HepG2 (cell line): Measurements from ENCODE around the gene PLAAT3. TPM values are rescaled to one million over a fixed set of nuclear protein-coding genes. Genes with fewer than 3 reads are reported as not detected.

ENCODE experiments used
- ATAC-seq: fragments of 200-7000 bp; cut with Tn5 transposase; 3 replicates; pipeline ENCODE4 v1.9.1; 2020; ENCODE audit warnings: mild to moderate bottlenecking, moderate library complexity
- BruUV-seq: library from RNA; stranded (reverse); fragments of 400-500 nt; replicated peaks from 2 replicates; lab custom pipeline; 2021; lab: Mats Ljungman, UMichigan
- CTCF ChIA-PET: fragments of 300-600 bp; formaldehyde crosslinking; extraction: SDS; loops from one replicate; lab custom pipeline; 2021; ENCODE audit warnings: low total read pairs, inconsistent platforms, low intra/inter-chr PET ratio; lab: Yijun Ruan, JAX
- POLR2A ChIA-PET: fragments of 350-600 bp; sonication (Branson Sonifier 250); formaldehyde crosslinking; loops from one replicate; lab custom pipeline; 2020; ENCODE audit warnings: antibody characterized with exemption, inconsistent platforms; lab: Yijun Ruan, JAX
- DNase-seq: peaks from one replicate; pipeline ENCODE4 v3.0.0-alpha.2; 2015; ENCODE audit warnings: low spot score
- FAIRE-seq: peaks from 3 replicates; lab custom pipeline; 2011; peaks lifted over from hg19 to GRCh38; lab: Jason Lieb, UNC
- H2AFZ ChIP-seq: one replicate; pipeline ENCODE4 v1.6.1; 2011; ENCODE audit warnings: low read length, inconsistent platforms
- H3K27ac ChIP-seq: fragments of 300-600 bp; 3 replicates; pipeline ENCODE4 v1.8.0; 2011; ENCODE audit warnings: mixed run types, mild to moderate bottlenecking, mixed read lengths, low read length, inconsistent platforms; ENCODE audit not compliant: insufficient read depth; ENCODE audit errors: extremely low read length
- H3K27me3 ChIP-seq, 2 experiments: fragments of 200-600 bp in 1 of 2; 2 replicates in 1 of 2; 3 replicates in 1 of 2; pipeline versions ENCODE4 v1.6.0 to v1.8.0; 2011; ENCODE audit warnings: low read length in 2 of 2, mild to moderate bottlenecking in 2 of 2, moderate library complexity in 2 of 2, inconsistent platforms in 1 of 2; ENCODE audit not compliant: insufficient read depth in 2 of 2, control insufficient read depth in 1 of 2
- H3K36me3 ChIP-seq, 2 experiments: fragments of 200-600 bp in 1 of 2; replicated peaks in 1 of 2; 2 replicates in 1 of 2; 3 replicates in 1 of 2; pipeline versions ENCODE4 v1.5.1 to v1.8.0; 2011; ENCODE audit warnings: low read length in 2 of 2, inconsistent platforms in 1 of 2; ENCODE audit not compliant: insufficient read depth in 2 of 2, control insufficient read depth in 1 of 2
- H3K4me1 ChIP-seq: 2 replicates; pipeline ENCODE4 v1.5.1; 2012; ENCODE audit warnings: low read length, inconsistent platforms; ENCODE audit not compliant: insufficient read depth
- H3K4me2 ChIP-seq: 2 replicates; pipeline ENCODE4 v1.6.0; 2011; ENCODE audit warnings: low read depth, low read length, inconsistent platforms
- H3K4me3 ChIP-seq, 3 experiments: fragments of 200-600 bp in 1 of 3; sonication (generic), shearing (Covaris generic) in 1 of 3; replicated peaks in 1 of 3; 2 replicates each; pipeline ENCODE4 v1.5.1; 2011 to 2016; ENCODE audit warnings: low read length in 3 of 3, inconsistent platforms in 2 of 3, low read depth in 2 of 3, mild to moderate bottlenecking in 2 of 3, control low read depth in 1 of 3, mixed read lengths in 1 of 3; ENCODE audit not compliant: insufficient read depth in 1 of 3
- H3K79me2 ChIP-seq: one replicate; pipeline ENCODE4 v1.6.1; 2011; ENCODE audit warnings: low read length, inconsistent platforms; ENCODE audit not compliant: insufficient read depth
- H3K9ac ChIP-seq: 2 replicates; pipeline ENCODE4 v1.6.0; 2011; ENCODE audit warnings: mild to moderate bottlenecking, low read depth, low read length, inconsistent platforms; ENCODE audit not compliant: insufficient read depth
- H3K9me3 ChIP-seq: 2 replicates; pipeline ENCODE4 v1.5.1; 2012; ENCODE audit warnings: mild to moderate bottlenecking, low read length
- H4K20me1 ChIP-seq: 2 replicates; pipeline ENCODE4 v1.6.0; 2011; ENCODE audit warnings: inconsistent platforms, mild to moderate bottlenecking, low read length, moderate library complexity; ENCODE audit not compliant: insufficient read depth
- GLI4 ChIP-seq: sonication (generic); formaldehyde crosslinking; IDR thresholded peaks from 2 replicates; pipeline ENCODE4 v1.5.1; 2020; ENCODE audit warnings: missing genetic modification reagents, mild to moderate bottlenecking, moderate library complexity, borderline replicate concordance
- NCOA5 ChIP-seq: sonication (generic); formaldehyde crosslinking; IDR thresholded peaks from 2 replicates; pipeline ENCODE4 v1.4.0; 2020; ENCODE audit warnings: missing genetic modification reagents
- POLR2A ChIP-seq, 2 experiments: IDR thresholded peaks; 2 replicates each; pipeline ENCODE4 v1.6.1; 2011; ENCODE audit warnings: low read depth in 2 of 2, low read length in 2 of 2, mild to moderate bottlenecking in 1 of 2, moderate library complexity in 1 of 2; ENCODE audit not compliant: insufficient read depth in 1 of 2
- PTBP1 ChIP-seq: fragments of 200-400 bp; formaldehyde crosslinking; IDR thresholded peaks from 2 replicates; pipeline ENCODE4 v1.6.1; 2018; ENCODE audit warnings: low read length, low read depth; ENCODE audit not compliant: poor library complexity, severe bottlenecking
- SCMH1 ChIP-seq: sonication (generic); formaldehyde crosslinking; IDR thresholded peaks from 2 replicates; pipeline ENCODE4 v1.9.0; 2021; ENCODE audit warnings: missing genetic modification reagents, mild to moderate bottlenecking, borderline replicate concordance
- SOX13 ChIP-seq, 3 experiments: fragments of 450-650 bp in 1 of 3; sonication (generic) in 1 of 3; formaldehyde crosslinking in 1 of 3; IDR thresholded peaks in 2 of 3; conservative IDR thresholded peaks in 1 of 3; 2 replicates each; pipeline versions ENCODE4 v1.5.0 to v1.6.1; 2016 to 2020; ENCODE audit warnings: antibody characterized with exemption in 1 of 3, mild to moderate bottlenecking in 1 of 3, missing compliant biosample characterization in 1 of 3, missing genetic modification reagents in 1 of 3, moderate library complexity in 1 of 3
- SRF ChIP-seq: IDR thresholded peaks from 2 replicates; pipeline ENCODE4 v1.6.1; 2011; ENCODE audit warnings: mild to moderate bottlenecking, low read depth, low read length, moderate library complexity
- U2AF1 ChIP-seq: fragments of 200-400 bp; formaldehyde crosslinking; optimal IDR thresholded peaks from 2 replicates; pipeline ENCODE3; 2017; ENCODE audit warnings: mild to moderate bottlenecking, low read depth, low read length
- ZBTB21 ChIP-seq: sonication (generic); formaldehyde crosslinking; IDR thresholded peaks from 2 replicates; pipeline ENCODE4 v1.4.0; 2020; ENCODE audit warnings: missing genetic modification reagents
- ZNF138 ChIP-seq: sonication (generic); formaldehyde crosslinking; IDR thresholded peaks from 2 replicates; pipeline ENCODE4 v1.5.0; 2020; ENCODE audit warnings: mild to moderate bottlenecking, low read depth, missing genetic modification reagents
- ZNF143 ChIP-seq: sonication (generic); formaldehyde crosslinking; IDR thresholded peaks from 2 replicates; pipeline ENCODE4 v1.4.0; 2020; ENCODE audit warnings: missing genetic modification reagents
- ZNF207 ChIP-seq: fragments of 450-650 bp; IDR thresholded peaks from 2 replicates; pipeline ENCODE4 v1.6.1; 2016; ENCODE audit warnings: antibody characterized with exemption, borderline replicate concordance
- ZNF292 ChIP-seq: sonication (generic); formaldehyde crosslinking; IDR thresholded peaks from 2 replicates; pipeline ENCODE4 v1.8.1; 2022; ENCODE audit warnings: mild to moderate bottlenecking, low read depth, missing genetic modification reagents, borderline replicate concordance
- ZNF3 ChIP-seq: IDR thresholded peaks from 2 replicates; pipeline ENCODE4 v1.7.0; 2017; ENCODE audit warnings: inconsistent platforms
- ZNF350 ChIP-seq: sonication (generic); formaldehyde crosslinking; IDR thresholded peaks from 2 replicates; pipeline ENCODE4 v1.4.0; 2020; ENCODE audit warnings: mild to moderate bottlenecking, low read depth, missing genetic modification reagents, borderline replicate concordance
- ZNF678 ChIP-seq: sonication (generic); formaldehyde crosslinking; IDR thresholded peaks from 2 replicates; pipeline ENCODE4 v1.4.0; 2020; ENCODE audit warnings: mild to moderate bottlenecking, missing genetic modification reagents
- ZNF790 ChIP-seq: sonication (generic); formaldehyde crosslinking; IDR thresholded peaks from 2 replicates; pipeline ENCODE4 v1.8.0; 2022; ENCODE audit warnings: missing genetic modification reagents, mild to moderate bottlenecking, borderline replicate concordance
- ZSCAN20 ChIP-seq: sonication (generic); formaldehyde crosslinking; IDR thresholded peaks from 2 replicates; pipeline ENCODE4 v1.4.0; 2020; ENCODE audit warnings: missing genetic modification reagents, mild to moderate bottlenecking, borderline replicate concordance
- WGBS: methylation state at CpG from one replicate; pipeline ENCODE4 v1.1.6; 2017; ENCODE audit warnings: low lambda C conversion rate; 5-methylcytosine and 5-hydroxymethylcytosine counted together
- in situ Hi-C: cut with HindIII; loops from 2 replicates; pipeline ENCODE4 v1.10.0; 2017; ENCODE audit warnings: low pct_unique_long_range_greater_than_20kb; ENCODE audit not compliant: extremely low pct_ligation_motif_present
- intact Hi-C: fragments of 100-400 bp; cut with micrococcal nuclease; formaldehyde crosslinking; loops from one replicate; pipeline ENCODE4 v1.10.0; 2022; ENCODE audit not compliant: unreplicated experiment
- polyA plus RNA-seq, 8 experiments: library from polyadenylated mRNA; depleted of rRNA in 3 of 8; stranded (reverse) in 7 of 8; unstranded in 1 of 8; fragments of >200 nt; fragmentation: Illumina TruSeq in 4 of 8; extraction: Trizol in 4 of 8; gene quantifications; 2 replicates each; pipeline versions ENCODE4 v1.2.1 to v1.2.3, GENCODE V29; 2011 to 2016; ENCODE audit warnings: low read depth in 4 of 8, missing spikeins in 1 of 8, mixed read lengths in 1 of 8; ENCODE audit not compliant: insufficient read depth in 1 of 8
- total RNA-seq, 5 experiments: library from RNA; depleted of rRNA; stranded (reverse); fragments of >200 nt; fragmentation: Illumina TruSeq; extraction: Trizol; gene quantifications; 2 replicates each; pipeline ENCODE4 v1.2.3, GENCODE V29; 2016; ENCODE audit warnings: low read depth in 1 of 5

The PLAAT3 gene
- total and polyA plus RNA-seq, 2 of the 13 experiments (the other 11 are each of a cell fraction or from before 2014, with no cell fraction given), result 9.3 to 16.4 TPM

GRCh38 chr11:63552921-63553320 is 61.3 kb downstream of the PLAAT3 start:
- DNase-seq (no peak), FAIRE-seq (no peak), ATAC-seq (no peak)
- H2AFZ ChIP-seq, result no peak overlapping the region
- intact Hi-C loops (no loop called here), in situ Hi-C loops (no loop called here)
- H3K4me2 ChIP-seq, result no peak overlapping the region
- H3K4me3 ChIP-seq, result no peak overlapping the region
- ChIA-PET POLR2A (no interaction called here), CTCF (no interaction called here)
- H3K27ac ChIP-seq, result no peak overlapping the region
- no peaks in the 10 kb centered on the region for H4K20me1 ChIP-seq
- H3K79me2 ChIP-seq, result no peaks in the 10 kb centered on the region
- H3K9ac ChIP-seq, result no peak overlapping the region
- H3K9me3 ChIP-seq, result no peaks in the 10 kb centered on the region
- 40% methylated on average over 7 of the region's 7 CpGs for WGBS
- TF ChIP-seq ZNF138 (CRISPR knock-in tag), result no peak
- TF ChIP-seq ZNF790 (CRISPR knock-in tag), result no peak
- TF ChIP-seq U2AF1, result no peak
- TF ChIP-seq SRF, result no peak
- no peak for TF ChIP-seq ZNF207
- no peak for TF ChIP-seq POLR2A (IDR thresholded peaks at IDR 0.05; ENCODE audit: insufficient read depth in 1 of 2, low read depth in 2 of 2, low read length in 2 of 2)
- no peaks in the 10 kb centered on the region for H3K36me3 ChIP-seq
- peaks cover 1 to 7% of the 10 kb centered on the region in 2 experiments; a peak in 3 of 5 replicates for H3K27me3 ChIP-seq
- no peaks in the 10 kb centered on the region for H3K4me1 ChIP-seq
- BruUV-seq, result no TSS peak

GRCh38 chr11:63551889-63552266 is 62.4 kb downstream of the PLAAT3 start:
- ChIA-PET POLR2A (no interaction called here), CTCF (no interaction called here)
- FAIRE-seq, result no peak
- TF ChIP-seq SOX13 (IDR thresholded peaks at IDR 0.05) (no peak), SOX13 (CRISPR knock-in tag; conservative IDR thresholded peaks at IDR 0.05 in 1 of 2, IDR thresholded peaks at IDR 0.05 in 1 of 2) (no peak), ZBTB21 (CRISPR knock-in tag) (no peak), NCOA5 (CRISPR knock-in tag) (no peak), ZSCAN20 (CRISPR knock-in tag) (no peak), ZNF3 (CRISPR knock-in tag) (no peak), ZNF143 (CRISPR knock-in tag) (no peak), ZNF678 (CRISPR knock-in tag) (no peak), SCMH1 (CRISPR knock-in tag) (no peak), PTBP1 (no peak), ZNF350 (no peak), GLI4 (CRISPR knock-in tag) (no peak), ZNF292 (CRISPR knock-in tag) (no peak)
- Histone ChIP-seq H2AFZ (no peak overlapping the region), H4K20me1 (no peaks in the 10 kb centered on the region), H3K4me2 (no peak overlapping the region), H3K4me3 (no peak overlapping the region), H3K9me3 (no peaks in the 10 kb centered on the region), H3K79me2 (no peaks in the 10 kb centered on the region), H3K27me3 (peaks cover 1 to 11% of the 10 kb centered on the region in 2 experiments; a peak in 4 of 5 replicates), H3K4me1 (no peaks in the 10 kb centered on the region), H3K27ac (no peak overlapping the region), H3K9ac (no peak overlapping the region), H3K36me3 (no peaks in the 10 kb centered on the region)
- in situ Hi-C loops (no loop called here), intact Hi-C loops (no loop called here)
- no TSS peak for BruUV-seq
- no peak for ATAC-seq
- WGBS, result 65% methylated on average over 5 of the region's 6 CpGs
- no peak for DNase-seq
